ENCODE measurements around the gene GLE1.

Gene GLE1

GRCh38 chr9:128540634-128541360 lies 36.3 kb downstream of the GLE1 start:
- no peak for DNase-seq (ENCODE audit: low spot score)
- TF ChIP-seq, protein P1, sequence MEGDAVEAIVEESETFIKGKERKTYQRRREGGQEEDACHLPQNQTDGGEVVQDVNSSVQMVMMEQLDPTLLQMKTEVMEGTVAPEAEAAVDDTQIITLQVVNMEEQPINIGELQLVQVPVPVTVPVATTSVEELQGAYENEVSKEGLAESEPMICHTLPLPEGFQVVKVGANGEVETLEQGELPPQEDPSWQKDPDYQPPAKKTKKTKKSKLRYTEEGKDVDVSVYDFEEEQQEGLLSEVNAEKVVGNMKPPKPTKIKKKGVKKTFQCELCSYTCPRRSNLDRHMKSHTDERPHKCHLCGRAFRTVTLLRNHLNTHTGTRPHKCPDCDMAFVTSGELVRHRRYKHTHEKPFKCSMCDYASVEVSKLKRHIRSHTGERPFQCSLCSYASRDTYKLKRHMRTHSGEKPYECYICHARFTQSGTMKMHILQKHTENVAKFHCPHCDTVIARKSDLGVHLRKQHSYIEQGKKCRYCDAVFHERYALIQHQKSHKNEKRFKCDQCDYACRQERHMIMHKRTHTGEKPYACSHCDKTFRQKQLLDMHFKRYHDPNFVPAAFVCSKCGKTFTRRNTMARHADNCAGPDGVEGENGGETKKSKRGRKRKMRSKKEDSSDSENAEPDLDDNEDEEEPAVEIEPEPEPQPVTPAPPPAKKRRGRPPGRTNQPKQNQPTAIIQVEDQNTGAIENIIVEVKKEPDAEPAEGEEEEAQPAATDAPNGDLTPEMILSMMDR (IDR thresholded peaks at IDR 0.05; ENCODE audit: extremely low read depth, missing control alignments), result no peak

DNA sequence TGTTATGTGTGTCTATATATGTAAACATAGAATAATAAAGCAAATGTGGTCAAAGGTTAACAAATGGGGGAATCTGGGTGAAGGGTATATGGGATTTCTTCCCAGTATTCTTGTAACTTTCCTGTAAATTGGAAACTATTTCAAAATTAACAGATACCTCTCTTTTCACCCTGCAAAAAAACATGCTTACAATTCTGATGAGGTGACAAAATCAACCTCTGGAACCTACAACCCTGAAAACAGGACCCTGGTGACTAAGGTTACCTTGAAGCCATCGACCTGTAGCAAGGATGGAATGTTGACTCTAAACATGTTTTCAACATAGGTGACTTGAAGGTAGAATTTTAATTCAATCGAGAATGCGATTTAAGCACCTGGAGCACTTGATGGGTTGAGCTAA lies 42.0 kb downstream of the GLE1 start:
- TF ChIP-seq, protein P1 (IDR thresholded peaks at IDR 0.05; ENCODE audit: extremely low read depth, missing control alignments), result no peak
- no peak for DNase-seq (ENCODE audit: low spot score)

- TF ChIP-seq, protein P1 (IDR thresholded peaks at IDR 0.05; ENCODE audit: extremely low read depth, missing control alignments), result no peak
- DNase-seq (ENCODE audit: low spot score), result no peak
Measured at GRCh38 chr9:128548876-128549275, 44.4 kb downstream of the GLE1 start.

- TF ChIP-seq, protein P1 (IDR thresholded peaks at IDR 0.05; ENCODE audit: extremely low read depth, missing control alignments), result no peak
- no peak for DNase-seq (ENCODE audit: low spot score)
Measured at GRCh38 chr9:128550226-128550625, 45.7 kb downstream of the GLE1 start.

GRCh38 chr9:128550770-128551656 lies 46.5 kb downstream of the GLE1 start:
- TF ChIP-seq, protein P1 (IDR thresholded peaks at IDR 0.05; ENCODE audit: extremely low read depth, missing control alignments), result no peak
- no peak for DNase-seq (ENCODE audit: low spot score)

DNA sequence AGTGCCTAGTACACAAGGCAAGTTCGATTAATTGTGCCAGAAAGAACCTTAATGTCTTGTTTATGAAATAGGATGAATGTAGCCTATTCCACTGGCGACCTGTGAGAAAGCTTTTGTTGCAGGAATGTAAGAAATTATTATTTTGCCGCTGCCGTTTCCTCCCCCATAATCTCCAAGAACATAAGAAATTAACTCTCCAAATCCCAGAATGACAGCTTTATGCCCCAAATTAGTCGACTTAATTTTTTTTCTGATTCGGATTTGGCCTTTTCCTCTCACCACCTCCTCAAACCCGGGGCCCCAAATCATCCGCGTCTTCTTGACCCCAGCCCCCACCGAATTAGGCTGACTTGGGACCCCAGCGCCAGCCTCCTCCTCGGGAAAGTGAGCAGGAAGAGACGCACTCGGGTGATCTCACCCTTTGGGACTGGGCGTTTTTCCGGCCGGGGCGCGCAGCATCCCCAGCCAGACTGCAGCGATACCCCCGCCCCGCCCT lies 47.2 kb downstream of the GLE1 start:
- TF ChIP-seq, protein P1 (IDR thresholded peaks at IDR 0.05; ENCODE audit: extremely low read depth, missing control alignments), result no peak
- DNase-seq (ENCODE audit: low spot score), result no peak
